KOPT-K1 (cell line): ENCODE results near the gene D2HGDH.

Source experiments
- H3K27ac ChIP-seq: fragments of 200-600 bp; sonication (generic); 2 replicates; pipeline ENCODE4 v1.5.1; 2016; ENCODE audit warnings: antibody characterized with exemption, mild to moderate bottlenecking, low read depth, low read length; ENCODE audit not compliant: poor library complexity, severe bottlenecking
- H3K36me3 ChIP-seq: fragments of 200-600 bp; sonication (generic); 2 replicates; pipeline ENCODE4 v1.5.1; 2017; ENCODE audit warnings: antibody characterized with exemption, mild to moderate bottlenecking, low read length, moderate library complexity; ENCODE audit not compliant: insufficient read depth
- H3K9me3 ChIP-seq: fragments of 200-600 bp; sonication (generic); 2 replicates; pipeline ENCODE4 v1.5.1; 2017; ENCODE audit warnings: antibody characterized with exemption, low read length, mild to moderate bottlenecking; ENCODE audit not compliant: insufficient read depth, poor library complexity, severe bottlenecking

The D2HGDH gene

DNA sequence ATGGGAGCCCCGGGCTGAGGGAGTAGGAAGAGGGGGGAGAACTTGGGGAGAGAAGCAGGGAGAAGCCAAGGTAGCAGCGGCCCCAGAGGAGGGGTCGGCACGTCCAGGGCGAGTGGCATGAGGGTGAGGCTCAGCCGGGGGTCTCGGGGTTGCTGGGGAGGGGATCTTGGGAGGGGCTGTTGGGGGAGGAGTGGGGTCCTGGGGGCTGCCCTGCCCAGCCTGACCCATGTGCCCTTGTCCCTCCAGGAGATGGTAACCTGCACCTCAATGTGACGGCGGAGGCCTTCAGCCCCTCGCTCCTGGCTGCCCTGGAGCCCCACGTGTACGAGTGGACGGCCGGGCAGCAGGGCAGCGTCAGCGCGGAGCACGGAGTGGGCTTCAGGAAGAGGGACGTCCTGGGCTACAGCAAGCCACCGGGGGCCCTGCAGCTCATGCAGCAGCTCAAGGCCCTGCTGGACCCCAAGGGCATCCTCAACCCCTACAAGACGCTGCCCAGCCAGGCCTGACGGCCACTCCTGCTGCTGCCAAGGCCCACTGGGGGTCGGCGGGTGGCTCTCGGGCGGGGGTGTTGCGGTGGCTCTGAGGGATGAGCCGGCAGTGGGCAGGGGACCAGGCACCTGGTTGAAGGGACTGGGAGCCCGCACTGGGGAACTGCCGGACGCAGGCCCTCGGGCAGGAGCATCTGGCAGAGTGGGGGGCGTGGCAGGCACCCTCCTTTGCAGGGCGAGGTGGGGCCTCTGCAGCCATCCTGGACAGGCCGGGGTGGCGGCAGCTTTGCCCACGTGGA is 33.2 kb downstream of the D2HGDH start:
- H3K36me3 ChIP-seq = peaks cover 4% of the 10 kb centered on the region; the same call in 1 of the 2 replicates

DNA sequence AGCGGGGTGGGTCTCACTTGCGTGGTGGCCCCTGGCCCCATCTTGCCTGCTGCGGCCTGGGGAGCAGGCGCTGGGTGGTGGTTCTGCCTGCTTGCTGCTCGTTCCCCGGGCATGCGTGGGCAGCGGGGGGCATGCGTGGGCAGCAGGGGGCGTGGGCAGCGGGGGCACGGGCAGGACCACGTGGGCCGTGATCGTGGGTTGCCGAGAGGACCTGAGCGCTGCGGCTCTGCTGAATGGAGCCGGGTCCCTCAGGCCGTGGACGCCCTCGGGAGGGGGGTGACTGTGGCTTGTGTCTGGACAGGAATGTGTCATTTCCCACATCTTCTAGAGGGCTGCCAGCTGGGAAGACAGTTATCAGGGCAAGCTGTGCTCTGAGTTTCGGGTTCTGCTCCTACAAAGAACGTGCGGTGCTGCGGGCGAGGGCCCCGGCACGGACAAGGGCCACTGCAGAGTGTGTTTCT is 33.9 kb downstream of the D2HGDH start:
- Histone ChIP-seq H3K9me3 (no peaks in the 10 kb centered on the region), H3K27ac (no peak overlapping the region), H3K36me3 (peaks cover 4% of the 10 kb centered on the region; the same call in 1 of the 2 replicates)

More for the DNA sequence above, 33.2 kb downstream of the D2HGDH start:
- H3K27ac ChIP-seq = no peak overlapping the region
- H3K9me3 ChIP-seq = no peaks in the 10 kb centered on the region

DNA sequence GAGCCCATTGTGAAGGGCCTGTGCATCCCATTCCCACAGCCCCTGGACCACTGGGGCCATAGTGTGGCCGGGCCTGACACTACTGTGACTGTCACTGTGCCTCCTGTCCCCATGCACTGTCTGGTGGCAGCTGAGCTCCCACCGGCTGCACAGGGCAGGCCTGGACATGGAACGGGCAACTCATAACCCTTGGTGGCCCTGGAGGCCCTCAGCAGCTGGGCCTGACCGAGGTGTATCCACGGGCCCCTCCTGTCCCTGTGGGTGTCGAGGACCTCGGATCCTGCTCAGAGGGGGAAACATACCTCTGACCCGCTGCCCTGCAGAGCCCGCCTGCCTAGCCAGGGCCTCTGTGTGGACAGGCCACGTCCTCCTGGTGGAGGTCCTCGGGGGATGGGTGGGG is 34.4 kb downstream of the D2HGDH start:
- Histone ChIP-seq H3K36me3 (peaks cover 2% of the 10 kb centered on the region; the same call in 1 of the 2 replicates), H3K27ac (no peak overlapping the region), H3K9me3 (no peaks in the 10 kb centered on the region)

DNA sequence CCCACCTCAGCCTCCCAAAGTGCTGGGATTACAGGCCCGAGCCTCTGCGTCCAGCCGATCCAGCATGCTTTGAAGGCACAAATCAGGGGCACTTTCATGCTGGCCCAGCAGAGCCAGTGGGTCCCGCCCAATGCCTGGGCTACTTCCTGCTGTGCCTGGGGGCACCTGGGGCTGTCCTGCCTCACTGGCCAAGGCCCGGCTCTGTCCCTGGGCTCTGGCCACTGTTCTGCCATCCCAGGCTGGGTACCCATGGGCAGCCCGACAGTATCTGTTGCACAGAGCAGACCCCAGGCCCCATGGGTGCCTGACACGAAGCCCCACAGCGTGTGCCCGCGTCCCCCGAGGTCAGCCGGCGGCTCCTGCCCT is 35.4 kb downstream of the D2HGDH start:
- H3K27ac ChIP-seq = no peak overlapping the region

DNA sequence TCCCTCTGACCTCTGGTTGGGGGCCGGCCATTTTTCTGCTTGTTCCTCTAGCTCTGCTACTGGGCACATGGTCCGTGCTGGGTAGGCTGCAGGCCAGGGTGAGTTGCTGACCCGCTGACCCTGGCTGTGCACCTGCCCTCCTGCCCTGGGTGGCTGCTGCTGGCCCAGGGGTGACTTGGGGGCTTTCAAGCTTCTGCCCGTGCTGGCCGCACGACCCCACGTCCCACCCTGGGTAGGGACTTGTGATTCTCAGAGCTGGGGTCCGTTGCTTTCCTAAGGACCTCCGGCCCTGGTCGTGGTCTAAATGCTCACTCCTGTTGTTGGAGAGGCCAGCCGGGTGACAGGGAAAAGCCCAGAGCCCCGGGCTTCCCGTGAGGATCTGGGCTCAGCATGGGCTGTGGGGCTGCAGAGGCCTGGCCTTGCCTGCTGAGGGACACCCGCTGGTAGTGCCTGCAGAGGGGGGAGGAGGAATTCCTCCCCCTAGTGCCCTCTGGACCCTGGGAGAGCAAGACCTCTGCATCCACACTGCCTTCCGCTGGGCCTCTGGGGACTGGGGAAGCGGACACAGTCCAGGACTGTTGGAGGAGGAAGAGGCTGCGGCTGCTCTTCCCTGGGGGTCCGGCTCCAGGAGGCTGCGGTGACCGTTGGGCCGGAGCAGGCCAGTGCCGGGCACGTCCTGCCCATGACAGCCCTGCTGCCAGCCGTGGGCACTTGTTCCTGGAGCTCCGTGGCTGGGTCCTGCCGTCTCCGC is 35.9 kb downstream of the D2HGDH start:
- H3K36me3 ChIP-seq = no peaks in the 10 kb centered on the region; the same call in 1 of the 2 replicates
- no peak overlapping the region for H3K27ac ChIP-seq
- H3K9me3 ChIP-seq = no peaks in the 10 kb centered on the region

More for the DNA sequence above, 35.4 kb downstream of the D2HGDH start:
- H3K9me3 ChIP-seq = no peaks in the 10 kb centered on the region
- H3K36me3 ChIP-seq = no peaks in the 10 kb centered on the region; the same call in 1 of the 2 replicates

DNA sequence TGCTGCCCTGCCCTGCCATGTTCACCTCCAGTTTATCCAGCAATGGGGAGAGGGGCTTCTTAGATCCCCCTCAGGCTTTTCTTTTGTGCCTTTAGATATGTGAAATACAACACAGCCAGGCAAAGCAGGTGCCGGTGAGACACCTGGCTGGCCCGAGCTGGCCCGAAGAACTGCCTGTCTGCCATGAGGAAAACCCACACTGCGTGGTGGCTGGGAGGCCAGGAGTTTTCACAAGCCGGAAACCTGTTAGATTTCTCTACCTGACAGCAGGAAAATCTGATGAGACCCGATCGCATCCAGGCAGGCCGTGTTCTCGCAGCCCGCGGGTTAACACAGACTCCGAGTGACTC is 36.5 kb downstream of the D2HGDH start:
- Histone ChIP-seq H3K9me3 (no peaks in the 10 kb centered on the region), H3K27ac (no peak overlapping the region), H3K36me3 (no peaks in the 10 kb centered on the region; the same call in 1 of the 2 replicates)

DNA sequence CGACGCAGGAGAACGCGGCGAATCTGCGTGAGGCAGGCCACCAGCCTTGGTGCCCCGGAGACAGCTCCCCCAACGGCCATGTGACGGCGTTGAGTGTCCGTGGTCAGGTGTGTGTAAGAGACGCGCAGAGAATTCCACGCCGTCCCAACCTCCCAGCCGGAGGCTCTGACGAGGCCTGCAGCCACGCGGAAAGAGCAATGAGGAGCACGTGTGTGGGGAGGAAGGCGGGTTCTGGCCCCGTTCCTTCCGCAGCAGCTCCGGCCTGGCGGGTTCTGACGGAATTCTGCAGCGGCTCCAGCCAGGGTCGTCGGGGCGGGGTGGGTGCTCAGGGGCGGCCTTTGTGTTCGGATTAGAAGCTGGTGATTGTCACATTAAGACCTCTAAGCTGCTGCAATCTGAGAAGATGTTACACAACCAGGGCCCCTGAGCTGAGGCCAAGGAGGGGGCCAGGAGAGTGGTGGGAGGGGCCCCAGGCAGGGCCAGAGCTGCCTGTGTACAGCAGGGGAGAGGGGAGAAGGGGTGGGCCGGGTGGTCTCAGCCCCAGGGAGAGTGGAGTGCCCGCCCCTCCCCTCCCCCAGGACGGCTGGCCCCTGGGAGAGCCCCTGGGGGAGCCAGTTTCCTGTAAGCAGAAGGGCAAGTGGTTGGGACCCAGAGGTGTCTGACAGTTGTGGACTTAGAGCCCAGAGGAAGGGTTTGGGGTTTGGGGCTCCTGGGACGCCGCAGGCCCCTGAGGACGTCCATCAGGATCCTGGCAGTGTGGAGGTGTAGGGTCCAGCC is 37.0 kb downstream of the D2HGDH start:
- Histone ChIP-seq H3K27ac (no peak overlapping the region), H3K36me3 (no peaks in the 10 kb centered on the region; the same call in 1 of the 2 replicates), H3K9me3 (no peaks in the 10 kb centered on the region)

DNA sequence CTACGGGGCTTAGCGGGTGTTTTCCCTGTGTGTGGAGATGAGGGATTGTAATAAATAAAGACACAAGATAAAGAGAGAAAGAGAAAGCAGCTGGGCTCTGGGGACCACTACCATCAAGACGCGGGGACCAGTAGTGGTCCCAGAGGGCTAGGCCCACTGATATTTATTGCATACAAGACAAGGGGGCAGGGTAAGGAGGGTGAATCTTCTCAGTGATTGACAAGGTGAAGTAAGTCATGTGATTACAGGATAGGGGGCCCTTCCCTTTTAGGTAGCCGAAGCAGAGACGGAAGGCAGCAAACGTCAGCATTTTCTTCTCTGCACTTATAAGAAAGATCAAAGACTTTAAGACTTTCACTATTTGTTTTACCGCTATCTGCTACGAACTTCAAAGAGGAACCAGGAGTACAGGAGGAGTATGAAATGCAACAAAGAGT is 37.7 kb downstream of the D2HGDH start:
- no peaks in the 10 kb centered on the region for H3K9me3 ChIP-seq
- H3K27ac ChIP-seq = no peak overlapping the region

GRCh38 chr2:241773511-241774418 is 39.3 kb downstream of the D2HGDH start:
- Histone ChIP-seq H3K27ac (no peak overlapping the region), H3K36me3 (no peaks in the 10 kb centered on the region), H3K9me3 (no peaks in the 10 kb centered on the region)

More for the DNA sequence above, 37.7 kb downstream of the D2HGDH start:
- no peaks in the 10 kb centered on the region; the same call in 1 of the 2 replicates for H3K36me3 ChIP-seq

GRCh38 chr2:241774419-241775222 is 40.2 kb downstream of the D2HGDH start:
- Histone ChIP-seq H3K27ac (no peak overlapping the region), H3K36me3 (no peaks in the 10 kb centered on the region)

DNA sequence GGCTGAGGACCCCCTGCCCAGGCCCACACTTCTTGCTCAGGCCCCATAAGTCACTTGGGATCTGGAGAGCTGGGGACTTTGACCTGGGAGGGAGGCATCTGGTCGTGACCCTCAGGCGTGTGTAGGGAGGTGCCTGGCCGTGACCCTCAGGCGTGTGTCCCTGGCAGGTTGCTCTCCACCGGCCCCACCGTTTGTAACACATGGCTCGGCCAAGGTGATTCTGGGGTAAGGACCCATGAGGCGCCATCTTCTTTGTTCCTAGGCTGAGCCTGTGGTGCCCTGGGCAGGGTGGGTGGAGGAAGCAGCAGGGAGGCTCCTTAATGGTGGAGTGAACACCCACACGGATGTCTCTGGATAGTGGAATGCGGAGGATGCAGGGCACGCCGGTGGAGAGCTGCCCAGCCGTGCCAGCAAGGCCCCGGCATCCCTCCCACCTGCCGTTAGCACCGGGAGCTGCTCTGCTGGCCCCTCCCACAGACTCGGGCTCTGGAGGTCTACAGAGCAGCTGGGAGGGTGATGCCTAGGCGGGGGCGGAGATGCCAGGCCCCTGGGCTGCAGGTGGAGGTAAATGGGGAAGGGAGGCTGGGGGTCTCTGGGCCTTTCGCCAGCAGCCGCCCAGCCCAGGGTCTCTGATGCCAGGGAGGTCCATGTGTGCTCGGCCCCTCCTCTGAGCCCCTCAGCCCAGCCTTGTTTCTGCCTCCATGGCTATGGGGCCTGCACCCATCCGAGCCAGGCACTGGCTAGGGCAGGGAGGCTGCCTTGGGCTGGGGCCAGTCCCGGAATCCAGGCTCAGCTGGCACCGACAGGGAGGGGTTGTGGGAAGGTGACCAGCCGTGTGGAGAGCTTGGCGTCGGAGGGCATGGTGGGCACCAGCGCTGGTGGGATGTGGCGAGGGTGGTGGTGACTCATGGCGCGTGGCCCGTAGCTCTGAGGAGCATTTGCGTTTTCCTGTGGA is 41.1 kb downstream of the D2HGDH start:
- Histone ChIP-seq H3K36me3 (no peaks in the 10 kb centered on the region), H3K27ac (no peak overlapping the region), H3K9me3 (peaks cover 2% of the 10 kb centered on the region)

More at GRCh38 chr2:241774419-241775222, 40.2 kb downstream of the D2HGDH start:
- no peaks in the 10 kb centered on the region for H3K9me3 ChIP-seq

DNA sequence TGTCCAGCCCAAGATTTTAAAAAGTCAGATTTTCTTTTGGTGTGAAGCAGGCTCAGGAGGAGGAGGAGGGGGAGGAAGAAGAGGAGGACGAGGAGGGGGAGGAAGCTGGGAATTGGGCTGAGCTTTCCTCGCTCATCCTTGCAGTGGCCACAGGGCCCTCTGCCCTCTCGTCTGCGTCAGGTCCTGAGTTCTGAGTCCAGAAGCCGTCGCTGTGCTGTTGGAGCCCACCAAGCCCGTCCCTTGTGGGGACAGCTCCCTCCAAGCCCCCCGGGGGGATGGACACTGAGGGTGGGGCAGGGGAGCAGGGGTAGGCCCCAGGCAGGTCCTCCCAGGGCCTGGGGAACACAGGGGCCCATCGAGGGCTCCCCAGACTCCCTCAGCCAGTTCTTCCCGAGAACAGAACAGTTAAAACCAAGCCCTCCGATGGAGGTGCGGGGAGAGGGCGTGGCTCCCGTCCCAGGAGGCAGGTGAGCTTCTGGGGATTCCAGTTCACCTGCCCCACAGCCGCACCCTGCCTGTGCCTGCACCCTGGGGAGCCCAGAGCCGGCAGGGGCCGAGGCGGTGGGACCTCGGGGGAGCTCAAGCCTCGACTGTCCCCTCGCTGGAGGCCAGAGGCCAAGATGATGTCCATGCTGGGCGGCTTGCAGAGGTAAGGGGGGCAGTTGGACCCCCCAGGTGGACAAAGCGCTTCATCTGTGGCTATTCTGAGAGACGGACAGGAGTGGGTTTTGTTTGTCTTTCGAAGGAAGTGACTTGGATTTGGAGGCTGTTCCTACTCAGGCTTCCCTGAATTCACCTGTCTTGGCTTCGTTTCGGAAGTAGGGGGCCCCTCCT is 42.1 kb downstream of the D2HGDH start, which contains the start of gene GAL3ST2:
TSS of gene GAL3ST2 (plus strand) at position 487 of the 834 bp plus-strand sequence. CDS start at position 621, 134 bp downstream.
- no peak within 1 kb of the TSS for H3K27ac ChIP-seq
- H3K36me3 ChIP-seq = no peaks in the 10 kb centered on the region
- H3K9me3 ChIP-seq = peaks cover 13% of the 10 kb centered on the region
